Measurements from ENCODE around the gene INTS11.

INTS11 gene

GRCh38 chr1:1299686-1300351 is 24.6 kb downstream of the INTS11 start:
- no peak for DNase-seq (ENCODE audit: low read depth, low spot score)

GRCh38 chr1:1298861-1299685 is 25.4 kb downstream of the INTS11 start:
- peak; percentile 86 for DNase-seq (ENCODE audit: low read depth, low spot score)

GRCh38 chr1:1297802-1298424 is 26.5 kb downstream of the INTS11 start:
- DNase-seq (ENCODE audit: low read depth, low spot score), result no peak

GRCh38 chr1:1296070-1297061 is 28.1 kb downstream of the INTS11 start:
- DNase-seq (ENCODE audit: low read depth, low spot score), result no peak

GRCh38 chr1:1295154-1295923 is 29.1 kb downstream of the INTS11 start:
- no peak for DNase-seq (ENCODE audit: low read depth, low spot score)

GRCh38 chr1:1294250-1294890 is 30.1 kb downstream of the INTS11 start:
- no peak for DNase-seq (ENCODE audit: low read depth, low spot score)

- no peak for DNase-seq (ENCODE audit: low read depth, low spot score)
Observed at GRCh38 chr1:1293263-1294249, 30.9 kb downstream of the INTS11 start.

- DNase-seq (ENCODE audit: low read depth, low spot score), result no peak
Observed at GRCh38 chr1:1292851-1293250, 31.6 kb downstream of the INTS11 start.

- DNase-seq (ENCODE audit: low read depth, low spot score), result no peak
Observed at GRCh38 chr1:1292442-1292779, 32.0 kb downstream of the INTS11 start.

- DNase-seq (ENCODE audit: low read depth, low spot score), result peak; percentile 87
Observed at GRCh38 chr1:1291548-1292441, 32.7 kb downstream of the INTS11 start.

GRCh38 chr1:1291023-1291528 is 33.4 kb downstream of the INTS11 start:
- DNase-seq (ENCODE audit: low read depth, low spot score), result no peak

- DNase-seq (ENCODE audit: low read depth, low spot score), result peak; percentile 77
Observed at GRCh38 chr1:1290238-1290731, 34.2 kb downstream of the INTS11 start.

- no peak for DNase-seq (ENCODE audit: low read depth, low spot score)
Observed at GRCh38 chr1:1287288-1288110, 37.0 kb downstream of the INTS11 start.

GRCh38 chr1:1286313-1287261 is 37.9 kb downstream of the INTS11 start:
- DNase-seq (ENCODE audit: low read depth, low spot score), result no peak

- DNase-seq (ENCODE audit: low read depth, low spot score), result no peak
Observed at GRCh38 chr1:1285611-1286311, 38.7 kb downstream of the INTS11 start.
